HG02870 (cell line): ENCODE data around the gene YBEY.
A peak's percentile ranks its signal among the peaks of the same experiment; 100 is the strongest.
"Not testable (repeated sequence)": the region's sequence is repeated elsewhere in the genome, so short reads cannot be mapped to it uniquely, and the experiment has no call there.

Experiments
- ATAC-seq: cut with Tn5 transposase; IDR thresholded peaks from one replicate; pipeline ENCODE4 v1.9.1; 2021; ENCODE audit warnings: mild to moderate bottlenecking, moderate library complexity; ENCODE audit not compliant: unreplicated experiment

Gene YBEY

DNA sequence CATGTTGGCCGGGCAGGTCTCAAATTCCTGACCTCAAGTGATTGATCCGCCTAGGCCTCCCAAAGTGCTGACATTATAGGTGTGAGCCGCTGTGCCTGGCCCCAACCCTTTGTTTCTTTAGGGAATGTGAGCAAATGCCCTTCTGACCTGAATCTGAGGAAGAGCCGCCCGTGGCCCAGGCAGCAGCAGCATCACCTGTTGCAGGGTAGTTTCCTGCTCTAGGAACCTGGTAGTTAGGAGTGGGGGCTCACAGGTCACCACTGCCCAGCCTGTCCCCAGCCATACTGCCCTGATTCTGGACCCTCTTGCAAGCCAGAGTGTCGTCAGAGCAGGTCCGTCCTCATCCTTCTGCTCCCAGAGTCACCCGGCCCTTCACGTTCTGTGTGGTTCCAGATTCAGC is 13.0 kb downstream of the YBEY start:
- no peak for ATAC-seq

DNA sequence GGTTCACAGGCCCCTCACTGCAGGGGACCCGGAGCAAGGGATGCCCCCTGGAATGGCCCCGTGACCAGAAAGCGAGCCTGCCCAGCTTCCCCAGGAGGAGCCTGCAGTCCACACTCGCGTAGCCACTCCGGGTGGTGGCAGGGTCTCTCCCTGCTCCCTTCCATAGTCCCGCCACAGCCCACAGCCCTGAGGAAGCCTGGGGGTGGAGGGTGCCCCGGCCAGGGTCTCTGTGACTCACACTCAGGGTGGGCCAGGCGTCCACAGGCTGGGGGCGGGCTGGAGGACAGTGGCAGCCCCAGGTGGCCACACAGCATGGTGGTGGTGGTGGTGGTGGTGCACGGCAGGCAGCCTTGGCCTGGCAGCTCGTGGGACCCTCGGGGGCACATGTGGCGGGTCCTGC is 15.6 kb downstream of the YBEY start:
- ATAC-seq, result no peak

DNA sequence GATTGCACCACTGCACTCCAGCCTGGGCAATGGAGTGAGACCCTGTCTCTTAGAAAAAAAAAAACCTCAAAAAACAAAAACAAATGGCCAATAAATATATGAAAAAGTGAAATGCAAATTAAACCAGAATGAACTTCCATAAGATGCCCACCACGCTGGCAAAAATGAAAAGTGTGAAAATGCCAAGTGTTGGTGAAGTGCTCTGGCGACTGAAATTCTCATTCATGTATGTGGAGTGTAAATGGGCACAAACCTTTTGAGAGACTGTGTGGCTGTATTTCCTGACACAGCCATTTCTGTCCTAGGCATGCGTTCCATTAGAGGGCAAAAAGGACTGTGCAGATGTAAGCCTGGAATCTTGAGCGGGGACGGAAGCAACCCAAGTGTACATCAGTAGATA is 18.3 kb downstream of the YBEY start:
- ATAC-seq, result no peak

DNA sequence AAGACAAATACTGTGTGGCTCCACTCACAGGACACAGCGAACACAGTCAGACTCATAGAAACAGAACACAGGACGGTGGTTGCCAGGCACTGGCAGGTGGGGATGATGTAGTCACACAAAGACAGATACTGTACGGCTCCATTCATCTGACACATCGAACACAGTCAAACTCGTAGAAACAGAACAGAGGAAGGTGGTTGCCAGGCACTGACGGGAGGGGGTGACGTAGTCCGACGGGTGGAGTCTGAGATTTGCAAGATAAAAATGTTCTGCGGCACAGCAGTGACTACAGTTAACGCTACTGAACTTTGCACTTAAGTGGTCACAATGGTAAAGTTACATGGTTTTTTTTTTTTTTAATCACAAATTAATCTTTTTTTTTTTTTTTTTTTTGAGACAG is 18.8 kb downstream of the YBEY start:
- ATAC-seq, result no peak

DNA sequence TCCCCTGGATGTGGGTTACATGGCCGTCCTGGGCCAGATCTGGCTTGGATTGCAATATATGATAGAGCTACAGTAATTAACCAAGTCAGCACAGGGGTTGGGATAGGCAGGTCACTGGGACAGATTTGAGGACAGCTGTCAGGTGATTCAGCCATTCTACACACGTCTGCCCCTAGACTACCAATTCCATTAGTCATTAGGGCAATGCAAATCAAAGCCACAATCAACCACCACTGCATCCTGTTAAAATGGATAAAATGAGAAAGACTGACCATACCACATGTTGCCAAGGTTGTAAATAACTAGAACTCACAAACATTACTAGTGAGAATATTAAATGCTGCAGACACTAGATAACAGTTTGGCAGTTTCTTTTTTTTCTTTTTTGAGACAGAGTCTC is 21.5 kb downstream of the YBEY start:
- no peak for ATAC-seq

DNA sequence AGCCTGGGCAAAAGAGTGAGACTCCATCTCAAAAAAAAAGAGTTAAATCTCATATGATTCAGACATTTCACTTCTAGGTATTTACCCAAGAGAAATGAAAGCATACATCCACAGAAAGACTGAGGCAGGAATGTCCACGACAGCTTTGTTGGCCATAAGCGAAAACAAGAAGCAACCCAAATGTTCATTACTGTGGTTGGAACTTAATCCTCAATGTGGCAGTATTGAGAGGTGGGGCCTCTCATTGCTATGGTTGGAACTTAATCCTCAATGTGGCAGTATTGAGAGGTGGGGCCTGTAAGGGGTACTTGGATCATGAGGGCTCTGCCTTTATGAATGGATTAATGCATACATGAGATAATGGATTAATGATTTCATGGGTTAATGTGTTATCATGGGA is 22.3 kb downstream of the YBEY start:
- no peak for ATAC-seq

DNA sequence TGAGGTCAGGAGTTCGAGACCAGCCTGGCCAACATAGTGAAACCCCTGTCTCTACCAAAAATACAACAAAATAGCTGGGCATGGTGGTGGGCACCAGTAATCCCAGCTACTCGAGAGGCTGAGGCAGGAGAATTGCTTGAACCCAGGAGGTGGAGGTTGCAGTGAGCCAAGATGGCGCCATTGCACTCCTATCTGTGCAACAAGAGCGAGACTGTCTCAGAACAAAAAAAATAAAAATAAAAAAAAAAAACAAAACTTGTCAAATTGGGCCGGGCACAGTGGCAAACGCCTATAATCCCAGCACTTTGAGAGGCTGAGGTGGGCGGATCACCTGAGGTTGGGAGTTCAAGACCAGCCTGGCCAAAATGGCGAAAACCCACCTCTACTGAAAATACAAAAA is 24.1 kb downstream of the YBEY start:
- ATAC-seq, result not testable (repeated sequence)

DNA sequence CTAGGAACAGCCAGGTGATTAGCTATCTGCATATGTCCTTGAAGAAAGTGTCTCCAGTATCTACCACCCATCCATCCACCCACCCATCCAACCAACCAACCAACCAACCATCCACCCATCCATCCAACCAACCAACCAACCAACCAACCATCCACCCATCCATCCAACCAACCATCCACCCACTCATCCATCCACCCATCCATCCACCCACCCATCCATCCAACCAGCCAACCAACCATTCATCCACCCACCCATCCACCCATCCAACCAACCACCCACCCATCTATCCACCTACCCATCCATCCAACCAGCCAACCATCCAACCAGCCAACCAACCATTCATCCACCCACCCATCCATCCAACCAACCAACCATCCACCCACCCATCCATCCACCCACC is 25.4 kb downstream of the YBEY start:
- ATAC-seq, result no peak

DNA sequence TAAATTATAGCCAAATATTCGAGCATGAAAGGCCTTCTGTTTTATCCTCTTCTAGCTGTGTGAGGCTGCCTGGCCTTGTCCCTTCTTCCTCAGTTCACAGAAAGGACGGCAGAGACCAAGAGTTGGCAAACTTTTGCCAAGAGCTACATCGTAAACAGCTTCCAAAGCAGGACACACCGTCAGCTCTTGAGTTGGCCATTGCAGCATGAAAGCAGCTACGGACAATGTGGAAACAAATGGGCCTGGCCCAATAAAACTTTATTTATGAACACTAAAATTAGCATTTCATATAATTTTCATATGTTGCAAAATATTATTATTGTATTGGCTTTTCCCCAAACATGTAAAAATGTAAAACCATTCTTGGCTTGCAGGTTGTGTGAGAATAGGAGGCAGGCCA is 26.8 kb downstream of the YBEY start:
- ATAC-seq, result no peak

DNA sequence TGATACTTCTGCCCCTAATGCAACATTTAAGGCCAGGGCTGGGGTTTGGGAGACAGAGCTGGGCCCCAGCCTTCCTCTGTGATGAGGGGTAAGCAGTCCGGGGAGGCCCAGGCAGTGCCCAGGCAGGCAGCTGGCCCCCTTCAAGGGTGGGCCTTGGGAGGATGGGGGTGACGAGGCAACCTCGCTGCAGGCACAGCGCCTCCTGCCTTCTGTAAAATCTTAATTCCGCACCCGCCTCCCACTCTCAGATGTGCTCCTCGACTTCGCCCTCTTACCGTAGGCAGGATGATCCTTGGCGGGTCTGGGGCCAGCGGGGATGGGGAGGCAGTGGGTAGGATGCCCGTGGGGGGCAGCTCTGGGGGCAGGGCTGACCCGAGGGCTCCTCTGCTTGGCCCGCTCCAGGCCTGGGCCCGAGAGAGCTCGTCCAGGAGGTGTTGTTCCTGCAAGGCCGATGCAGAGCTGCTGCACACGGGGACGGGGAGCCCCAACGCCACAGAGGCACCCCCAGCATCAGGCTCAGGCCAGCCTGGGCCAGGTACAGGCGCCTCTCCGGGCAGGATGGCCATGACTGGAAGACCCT is 28.4 kb downstream of the YBEY start:
- no peak for ATAC-seq

DNA sequence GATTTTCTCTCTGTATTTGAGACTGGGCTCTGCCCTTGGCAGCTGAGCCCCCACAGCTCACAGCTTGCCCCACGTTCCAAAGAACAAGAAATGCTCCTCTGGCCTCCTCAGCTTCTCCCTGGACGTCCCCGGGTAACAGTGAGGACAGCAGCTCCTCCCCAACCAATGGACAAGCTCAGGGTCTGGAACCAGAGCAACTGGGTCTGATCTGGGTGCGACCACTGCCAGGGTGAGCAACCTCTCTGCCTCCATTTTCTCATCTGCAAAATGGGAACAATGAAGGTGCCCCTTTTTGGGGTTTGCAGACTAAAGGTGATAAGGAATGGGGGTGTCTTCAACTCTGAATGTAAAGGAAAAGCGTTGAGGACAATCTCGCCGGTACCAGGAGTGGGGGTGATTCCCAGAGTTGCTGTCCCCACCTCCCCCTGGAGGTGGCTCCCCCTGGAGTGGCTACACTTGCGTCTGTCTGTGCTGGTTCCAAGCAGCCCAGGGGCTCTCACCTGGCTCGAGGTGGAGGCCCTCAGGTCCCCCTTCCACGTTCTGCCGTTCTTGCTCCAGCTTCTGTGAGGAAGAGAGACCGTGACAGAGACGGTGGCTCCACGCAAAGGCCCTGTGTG is 30.7 kb downstream of the YBEY start:
- no peak for ATAC-seq

DNA sequence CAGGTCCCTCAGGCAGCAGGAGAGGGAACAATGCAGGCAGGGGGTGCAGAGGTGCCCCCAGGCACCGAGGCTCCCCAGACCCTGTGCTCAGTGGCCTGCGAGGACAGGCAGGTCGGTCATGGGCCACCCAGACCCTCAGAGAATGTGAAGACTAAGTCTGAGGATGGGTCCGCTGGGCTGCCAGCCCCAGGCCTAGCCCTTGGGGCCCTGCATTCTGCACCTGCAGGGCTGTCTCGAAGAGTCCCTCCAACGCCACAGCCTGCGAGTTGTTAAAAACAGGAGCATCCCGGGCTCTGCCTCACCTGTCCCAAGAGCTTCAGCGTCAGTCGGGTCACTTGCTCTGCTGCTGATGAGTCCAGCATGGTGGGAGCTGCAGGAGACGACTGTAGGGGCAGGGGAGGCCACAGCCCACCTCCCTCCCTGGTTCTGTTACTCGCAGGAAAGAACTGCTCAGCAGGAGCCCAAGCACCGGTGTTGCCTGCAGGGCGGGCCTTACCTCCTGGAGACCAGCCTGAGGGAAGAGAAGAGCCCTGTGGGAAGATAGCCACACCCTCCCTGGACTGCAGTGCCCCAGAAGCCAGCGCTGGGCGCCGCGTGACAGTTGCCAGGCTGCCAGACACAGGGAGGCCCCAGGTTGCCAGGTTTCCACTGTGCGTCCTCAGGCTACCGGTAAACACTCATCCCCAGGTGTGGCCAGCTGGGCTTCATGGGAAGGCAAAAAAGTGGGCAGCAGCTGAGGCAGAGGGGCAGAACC is 31.7 kb downstream of the YBEY start:
- no peak for ATAC-seq

DNA sequence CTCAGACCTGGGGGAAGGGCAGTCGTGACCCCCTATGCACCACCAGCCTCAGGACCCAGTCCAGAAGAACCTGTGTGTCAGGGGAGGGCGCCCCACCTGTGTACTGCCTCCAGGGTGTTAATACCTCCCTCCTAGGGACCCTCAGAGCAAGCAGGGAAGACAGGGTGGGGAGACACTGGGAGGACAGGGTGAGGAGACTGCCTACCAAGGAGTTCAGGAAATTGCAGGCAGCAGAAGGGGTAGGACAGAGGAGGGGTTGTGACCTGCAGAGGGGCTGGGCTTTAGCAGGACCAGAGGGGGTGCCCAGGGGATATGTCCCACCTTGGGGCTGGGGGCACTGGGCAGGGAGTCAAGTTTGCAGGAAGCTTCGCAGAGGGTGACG is 32.3 kb downstream of the YBEY start:
- no peak for ATAC-seq

DNA sequence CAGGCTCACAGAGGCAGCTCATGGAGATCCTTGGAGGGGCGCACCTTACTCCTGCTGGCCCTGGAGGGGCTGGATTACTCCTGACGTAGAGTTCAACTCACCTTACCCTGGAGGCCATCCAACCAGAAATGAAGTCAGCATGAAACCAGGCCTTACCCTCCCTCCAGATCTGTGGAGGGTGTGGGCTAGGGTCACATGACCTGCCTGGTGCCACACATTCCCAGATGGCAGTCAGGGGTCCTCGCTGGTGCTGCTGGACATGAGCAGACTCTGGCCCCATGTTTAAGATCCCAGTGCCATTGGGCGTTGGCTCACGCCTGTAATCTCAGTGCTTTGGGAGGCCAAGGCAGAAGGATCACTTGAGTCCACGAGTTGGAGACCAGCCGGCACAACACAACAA is 33.0 kb downstream of the YBEY start:
- ATAC-seq, result no peak

DNA sequence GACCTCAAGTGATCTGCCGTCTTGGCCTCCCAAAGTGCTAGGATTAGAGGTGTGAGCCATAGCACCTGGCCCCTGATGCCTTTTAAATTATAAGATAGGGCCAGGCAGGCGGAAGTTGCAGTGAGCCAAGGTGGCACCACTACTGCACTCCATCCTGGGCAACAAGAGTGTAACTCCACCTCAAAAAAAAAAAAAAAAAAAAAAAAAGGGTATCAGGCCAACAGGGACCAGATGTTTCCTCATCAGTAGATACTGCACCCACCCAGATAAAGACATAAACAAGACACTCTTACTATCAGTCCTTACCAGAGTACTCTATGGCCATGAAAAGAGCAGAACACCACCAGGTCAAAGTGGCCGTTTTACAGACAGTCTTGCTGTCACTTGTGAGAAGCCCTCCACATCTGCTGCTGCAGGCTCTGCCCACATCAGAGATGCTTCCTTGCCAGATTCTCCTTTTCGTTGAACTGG is 34.2 kb downstream of the YBEY start:
- ATAC-seq, result no peak

DNA sequence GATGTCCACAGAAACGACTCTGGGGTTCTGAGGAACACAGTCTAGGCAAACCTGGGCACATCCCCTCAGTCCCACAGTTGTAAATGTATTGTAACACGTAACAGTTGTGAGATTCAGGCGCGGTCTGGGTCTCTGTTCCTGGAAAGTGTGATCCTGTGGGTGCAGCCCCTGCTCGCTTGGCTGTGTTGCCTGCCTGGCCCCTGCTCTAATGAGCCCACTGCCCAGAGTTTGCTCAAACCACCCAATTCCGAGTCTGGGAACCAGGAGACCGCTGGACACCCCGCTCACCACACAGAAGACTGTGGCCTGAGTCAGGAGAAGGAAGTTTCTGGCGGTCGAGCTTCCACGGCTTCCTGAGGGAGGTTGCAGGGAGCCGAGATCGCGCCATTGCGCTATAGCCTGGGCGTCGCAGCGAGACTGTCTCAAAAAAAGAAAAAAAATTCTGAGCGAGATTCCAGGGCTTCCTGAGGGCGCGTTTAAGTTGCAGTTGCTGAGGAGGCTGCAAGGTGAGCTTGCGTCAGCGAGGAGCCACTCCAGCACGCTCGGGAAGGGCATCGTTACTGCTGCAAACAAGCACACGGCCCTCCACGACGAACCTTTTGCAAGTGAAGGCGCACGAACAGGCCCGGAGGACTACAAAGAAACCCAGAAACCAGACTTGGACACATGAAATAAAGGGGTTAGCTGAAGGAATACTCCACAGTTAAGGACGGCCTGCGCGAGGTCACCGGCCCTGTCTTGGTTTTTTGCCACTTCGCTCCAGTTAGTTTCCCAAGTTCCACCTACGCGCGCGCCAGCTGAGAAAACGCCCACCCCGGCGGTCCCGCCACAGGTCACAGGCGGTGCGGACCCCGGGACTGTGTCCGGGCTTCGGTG is 36.4 kb downstream of the YBEY start:
- no peak for ATAC-seq

DNA sequence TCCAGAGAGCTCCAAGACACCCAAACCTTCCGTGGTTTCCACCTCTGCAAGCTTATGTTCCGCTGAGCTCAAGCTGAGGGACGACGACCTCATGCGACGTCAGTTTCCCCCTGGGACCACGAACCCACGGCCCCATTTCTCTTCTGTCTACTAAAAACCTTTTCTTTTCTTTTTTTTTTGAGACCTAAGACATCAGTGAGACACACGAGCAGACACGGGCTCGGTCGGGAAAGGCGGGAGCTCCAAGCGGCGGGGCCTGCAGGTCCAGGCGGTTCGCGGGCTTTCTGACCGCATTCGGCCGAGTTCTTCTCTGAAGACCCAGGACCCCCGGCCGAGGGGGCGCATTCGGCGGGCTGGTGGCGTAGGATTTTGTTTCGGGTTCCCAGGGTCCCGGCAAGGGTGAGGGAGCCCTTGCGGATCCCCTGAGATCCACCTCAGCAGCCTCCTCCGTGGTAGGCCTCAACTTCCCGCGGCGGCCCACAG is 37.1 kb downstream of the YBEY start:
- ATAC-seq, result peak; percentile 2

DNA sequence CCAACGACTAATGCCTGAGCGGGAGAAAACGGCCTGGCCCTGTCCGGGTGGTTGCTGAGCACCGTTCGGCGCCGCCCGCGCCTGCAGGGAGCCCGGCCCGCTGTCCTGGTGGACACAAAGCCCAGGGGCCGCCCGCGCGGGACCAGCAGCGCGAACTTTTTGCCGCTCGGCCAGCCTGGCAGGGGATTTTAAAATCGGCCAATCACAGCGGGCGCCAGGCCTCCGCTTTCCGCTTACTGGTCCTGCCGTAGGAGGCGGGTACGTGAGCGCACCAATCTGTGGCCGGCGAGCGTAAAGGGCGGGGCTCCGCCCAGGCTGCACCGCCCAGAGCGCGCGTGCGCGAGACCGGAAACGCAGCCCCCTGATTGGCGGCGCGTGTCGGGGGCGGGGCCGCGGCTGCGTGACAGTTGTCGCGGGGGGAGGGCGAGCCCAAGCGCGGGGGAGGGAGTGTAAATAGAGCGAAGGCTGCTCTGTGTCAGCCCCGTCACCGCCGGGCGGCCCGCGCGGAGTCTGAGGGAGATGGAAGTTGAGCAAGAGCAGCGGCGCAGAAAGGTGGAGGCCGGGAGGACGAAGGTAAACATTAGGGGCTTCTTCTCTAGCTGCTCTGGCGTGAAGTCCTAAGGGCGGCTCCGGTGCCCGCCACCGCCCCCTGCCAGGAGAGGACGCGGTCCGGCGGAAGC is 37.7 kb downstream of the YBEY start, which contains the start of the genes C21orf58 and PCNT:
Gene C21orf58 (minus strand): TSS at position 161 of the 680 bp plus-strand sequence. CDS start 1,132 bp downstream, outside the sequence.
Gene PCNT (plus strand): TSS at position 447 of the 680 bp plus-strand sequence. CDS start 73 bp downstream, at position 520.
- peak; percentile 84 for ATAC-seq

DNA sequence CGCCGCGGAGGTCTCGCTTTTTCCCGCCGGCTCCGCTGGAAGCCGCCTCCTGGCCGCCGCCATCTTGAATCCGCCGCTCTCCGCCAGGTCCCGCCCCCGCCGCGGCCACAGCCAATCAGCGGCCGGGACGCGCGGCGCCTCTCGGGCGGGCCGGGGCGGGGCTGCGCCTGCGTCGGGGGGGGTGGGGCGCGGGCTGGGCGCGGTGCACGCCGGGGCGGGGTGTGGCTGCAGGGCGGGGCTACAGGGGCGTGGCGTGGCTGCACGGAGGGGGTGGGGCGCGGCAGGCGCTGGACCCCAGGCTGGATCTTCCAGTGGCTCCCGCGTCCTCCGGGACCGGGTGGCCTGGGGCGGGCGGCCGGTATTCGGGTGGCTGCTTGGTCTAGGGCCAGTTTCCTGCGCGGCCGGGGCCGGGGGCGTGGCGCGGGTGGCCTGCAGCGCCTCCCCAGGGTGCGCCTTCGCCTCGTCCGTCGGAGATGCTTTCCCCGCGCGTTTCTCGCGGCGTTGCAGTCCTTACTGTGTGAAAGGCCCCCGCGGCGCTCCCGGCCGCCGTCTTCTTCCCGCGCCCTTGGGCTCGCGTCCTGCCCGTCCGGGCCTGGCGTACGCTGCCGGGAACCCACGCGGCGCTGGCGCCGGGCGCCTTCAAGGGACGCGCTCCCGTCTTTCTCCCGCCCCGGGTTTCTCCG is 38.4 kb downstream of the YBEY start:
- peak; percentile 42 for ATAC-seq
